Activated CD8-positive, alpha-beta memory T cell treated with anti-CD3 and anti-CD28 coated beads for 1 hour (primary cell): ENCODE results near the gene TAB2.

Source experiments
- DNase-seq, 2 donors: peaks; one replicate each; pipeline ENCODE4 v3.0.0-alpha.2; 2020; ENCODE audit warnings: low read depth in 1 of 2; ENCODE audit errors: extremely low read depth in 1 of 2

Gene TAB2

DNA sequence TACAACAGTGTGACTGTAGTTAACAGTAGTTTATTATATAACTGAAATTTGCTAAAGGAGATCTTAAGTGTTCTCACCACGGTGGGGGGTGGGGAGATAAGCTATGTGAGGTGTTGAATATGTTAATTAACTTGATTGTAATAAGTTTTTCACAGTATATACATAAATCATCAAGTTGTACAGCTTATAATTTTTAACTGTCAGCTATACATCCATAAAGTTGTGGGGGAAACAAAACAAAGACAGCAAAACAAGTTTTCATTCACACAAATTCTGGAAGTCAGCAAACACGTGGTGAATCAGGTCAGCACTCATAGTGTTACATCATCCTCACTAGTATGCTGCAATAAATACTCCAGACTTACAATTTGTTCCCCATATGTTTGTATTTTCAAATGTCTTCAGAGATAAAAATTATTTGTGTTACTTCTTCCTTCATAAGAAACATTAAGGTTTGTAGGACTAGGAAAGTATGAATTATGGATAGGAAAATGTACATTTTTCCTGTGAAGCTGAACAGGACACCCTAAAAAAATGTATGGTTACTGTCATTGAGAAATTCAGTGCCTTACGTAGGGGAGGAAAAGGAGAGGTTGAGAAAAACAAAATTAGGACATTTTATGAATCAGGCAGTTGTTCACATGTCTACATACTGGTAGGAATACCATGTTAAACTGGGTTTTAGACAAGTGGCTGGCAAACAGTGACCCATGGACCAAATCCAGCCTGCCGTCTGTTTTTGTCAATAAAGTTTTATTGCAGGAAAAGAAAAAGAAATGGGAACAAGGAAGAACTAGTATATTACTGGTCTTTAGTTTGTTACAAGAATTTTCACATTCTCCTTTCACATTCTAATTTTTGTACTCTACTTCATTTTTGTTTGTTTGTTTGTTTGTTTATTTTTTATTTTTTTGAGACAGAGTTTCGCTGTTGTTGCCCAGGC is 88.6 kb downstream of the TAB2 start:
- DNase-seq: no peak

DNA sequence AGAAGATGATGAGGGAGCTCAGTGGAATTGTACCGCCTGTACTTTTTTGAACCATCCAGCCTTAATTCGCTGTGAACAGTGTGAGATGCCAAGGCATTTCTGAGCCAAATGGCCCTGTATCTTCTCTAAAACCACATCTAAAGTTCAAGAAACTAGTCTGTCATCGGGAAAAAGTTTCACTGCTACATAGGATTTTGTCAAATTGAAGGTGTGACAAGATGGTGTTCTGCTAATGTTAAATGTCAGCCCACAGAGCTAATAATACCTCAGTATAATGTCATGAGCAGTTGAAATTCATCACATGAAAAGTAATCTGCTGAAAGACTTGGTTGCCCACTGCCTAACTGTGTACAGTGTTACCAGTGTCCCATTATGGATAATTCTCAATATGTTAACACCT is 92.1 kb downstream of the TAB2 start:
- no peak for DNase-seq

DNA sequence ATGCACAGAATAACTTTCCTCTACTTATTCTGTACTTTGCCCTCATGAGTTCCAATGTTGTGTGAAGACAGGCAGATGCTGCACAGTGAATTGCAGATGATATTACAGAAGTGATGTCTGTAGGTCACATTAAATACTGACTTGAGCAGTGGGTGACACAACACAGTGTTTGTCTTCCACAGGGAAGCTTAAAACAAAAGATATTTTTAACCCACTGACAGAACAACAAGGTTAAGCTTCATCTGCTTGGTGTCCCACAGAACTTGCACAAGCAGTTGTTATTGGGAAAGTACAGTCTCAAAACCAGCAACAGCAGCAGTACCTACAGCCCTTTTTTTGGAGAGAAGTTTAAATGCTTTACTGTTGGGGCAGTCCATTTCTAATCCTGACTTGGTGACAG is 93.0 kb downstream of the TAB2 start:
- DNase-seq: no peak

DNA sequence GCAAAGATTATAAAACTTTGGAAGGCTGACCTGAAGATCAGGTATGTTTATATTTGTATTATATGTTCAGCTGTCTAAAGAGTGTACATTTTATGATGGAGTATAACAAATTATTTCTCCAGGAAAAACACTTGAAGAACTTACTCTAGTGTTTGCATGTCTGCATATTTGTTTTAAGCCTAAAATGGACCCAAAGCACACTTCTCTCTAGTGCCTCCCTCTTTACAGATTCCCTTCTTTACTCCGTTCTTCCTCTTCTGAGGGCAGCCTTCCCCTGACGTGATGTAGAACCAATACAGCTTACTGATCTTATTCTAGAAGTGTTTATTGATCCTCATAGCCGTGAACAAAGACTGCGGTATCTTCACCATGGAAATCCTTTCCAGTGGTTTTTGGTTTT is 96.5 kb downstream of the TAB2 start:
- no peak for DNase-seq

DNA sequence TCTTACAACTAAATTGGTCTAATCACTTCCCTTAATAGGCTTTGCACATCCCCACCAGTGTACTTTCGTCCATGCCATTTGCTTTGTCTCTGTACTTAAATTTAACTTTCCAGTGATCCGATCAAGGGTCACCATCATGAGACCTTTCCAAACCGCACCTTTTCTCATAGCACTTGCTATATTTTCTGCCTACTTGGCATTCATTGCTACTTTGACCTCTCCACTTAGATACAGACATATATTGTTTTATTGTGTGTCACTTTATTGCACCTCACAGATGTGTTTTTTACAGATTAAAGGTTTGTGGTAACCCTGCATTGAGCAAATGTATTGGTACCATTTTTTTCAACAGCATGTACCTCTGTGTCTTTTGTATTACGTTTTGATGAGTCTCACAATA is 97.3 kb downstream of the TAB2 start:
- DNase-seq: no peak

DNA sequence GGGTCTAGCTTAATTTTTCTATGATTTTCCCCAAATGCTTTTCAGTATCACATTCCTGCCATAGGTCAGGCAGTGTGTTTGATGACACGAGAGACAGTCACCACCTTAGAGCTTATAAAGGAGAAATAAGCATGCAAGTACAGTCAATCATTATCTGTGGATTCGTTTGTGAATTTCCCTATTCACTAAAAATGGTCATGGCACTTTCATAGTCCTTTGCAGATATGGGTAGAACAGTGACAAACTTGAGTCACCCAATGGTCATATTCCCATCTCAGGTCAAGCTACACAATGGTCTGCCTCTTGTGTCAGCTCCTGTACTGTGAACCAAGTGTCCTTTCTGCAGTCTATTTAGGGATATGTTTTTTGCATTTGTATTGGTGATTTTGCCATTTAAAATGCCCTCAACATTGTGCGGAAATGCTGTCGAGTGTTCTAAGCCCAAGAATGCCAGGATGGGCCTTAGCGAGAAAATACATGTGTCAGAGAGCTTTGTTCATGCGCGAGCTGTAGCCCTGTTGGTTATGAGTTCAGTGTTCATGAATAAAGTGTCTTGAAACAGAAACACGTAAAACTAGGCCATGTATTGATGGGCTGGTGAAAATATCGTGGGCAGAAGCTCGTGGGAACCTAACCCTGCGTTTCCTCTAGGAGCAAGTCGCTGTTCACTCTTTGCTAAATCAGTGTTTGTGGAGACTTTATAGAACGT is 102.3 kb downstream of the TAB2 start:
- no peak for DNase-seq

DNA sequence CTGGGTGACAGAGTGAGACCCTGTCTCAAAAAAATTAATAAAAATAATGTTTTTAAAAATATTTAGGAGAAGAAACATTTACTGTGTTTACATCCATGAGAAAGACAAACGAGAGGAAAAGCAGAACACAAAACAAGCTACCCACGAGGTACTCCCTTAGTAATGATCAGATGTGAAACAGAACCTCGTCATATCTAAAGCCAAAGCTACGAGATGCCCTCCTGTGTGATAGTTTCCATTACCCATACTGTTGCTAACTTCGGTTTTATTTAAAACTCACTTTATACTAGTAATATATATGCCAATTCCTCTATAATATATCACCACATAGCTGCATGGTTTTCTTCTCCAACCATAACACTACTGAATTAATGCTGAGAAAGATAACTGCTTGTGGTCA is 103.6 kb downstream of the TAB2 start:
- DNase-seq: no peak

DNA sequence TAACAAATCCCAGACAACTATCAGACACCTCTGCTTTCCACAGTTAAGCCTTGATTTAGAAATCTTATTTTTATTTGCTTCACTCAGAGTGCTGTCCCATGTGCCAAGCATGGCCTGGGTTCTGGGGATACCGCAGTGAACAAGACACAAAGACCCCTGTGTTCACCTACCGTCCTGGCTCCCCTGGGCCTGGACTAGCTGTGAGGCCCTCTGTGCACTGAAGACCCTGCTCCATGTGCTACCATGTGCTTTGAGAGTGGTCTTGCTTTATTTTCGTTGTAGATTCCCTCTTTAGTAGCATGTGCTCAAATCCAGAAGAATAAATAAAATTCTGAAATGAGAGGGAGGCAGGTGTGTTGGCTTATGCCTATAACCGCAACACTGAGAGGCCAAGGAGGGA is 105.1 kb downstream of the TAB2 start:
- DNase-seq: no peak

DNA sequence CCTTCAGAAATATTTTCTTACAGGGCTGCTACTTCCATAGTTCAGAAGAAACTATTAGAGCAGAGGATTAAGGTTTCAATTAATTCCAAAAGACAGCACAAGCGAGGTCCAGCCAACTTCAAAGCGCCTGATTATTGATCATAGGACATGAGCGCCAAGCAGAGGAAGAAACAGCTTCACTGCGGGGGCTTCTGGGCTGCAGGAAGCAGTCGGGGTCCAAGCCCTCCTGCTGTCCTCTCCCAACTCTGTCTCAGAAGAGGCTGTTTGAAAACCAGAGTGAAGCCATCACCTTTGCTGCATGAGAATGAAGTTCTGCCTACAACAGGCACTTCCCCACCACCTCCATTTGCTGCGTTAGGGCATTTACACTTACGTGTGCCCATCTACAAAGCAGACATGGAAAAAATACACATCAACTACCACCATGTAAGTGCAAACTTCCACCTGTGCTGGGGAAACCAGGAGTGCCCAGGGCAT is 106.5 kb downstream of the TAB2 start:
- DNase-seq: no peak

DNA sequence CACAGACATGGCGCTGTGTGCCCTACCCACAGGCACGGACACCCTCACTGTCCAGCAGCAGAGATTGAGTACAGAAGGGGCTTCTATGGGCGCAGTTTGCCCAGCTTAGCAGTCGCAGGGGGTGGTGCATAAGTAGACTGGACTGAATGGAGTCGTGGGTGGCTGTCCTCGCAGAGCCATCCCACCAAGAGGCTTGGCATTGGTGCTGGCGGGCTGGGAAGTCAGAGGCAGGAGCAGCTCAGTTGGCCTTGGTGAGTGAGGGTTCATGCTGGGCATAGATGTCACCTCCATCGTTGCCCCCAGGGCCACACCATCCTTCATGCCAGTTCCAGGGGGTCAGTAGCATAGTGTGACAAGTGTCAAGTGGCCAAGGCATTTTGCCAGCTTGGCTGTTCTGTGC is 107.7 kb downstream of the TAB2 start:
- no peak for DNase-seq

DNA sequence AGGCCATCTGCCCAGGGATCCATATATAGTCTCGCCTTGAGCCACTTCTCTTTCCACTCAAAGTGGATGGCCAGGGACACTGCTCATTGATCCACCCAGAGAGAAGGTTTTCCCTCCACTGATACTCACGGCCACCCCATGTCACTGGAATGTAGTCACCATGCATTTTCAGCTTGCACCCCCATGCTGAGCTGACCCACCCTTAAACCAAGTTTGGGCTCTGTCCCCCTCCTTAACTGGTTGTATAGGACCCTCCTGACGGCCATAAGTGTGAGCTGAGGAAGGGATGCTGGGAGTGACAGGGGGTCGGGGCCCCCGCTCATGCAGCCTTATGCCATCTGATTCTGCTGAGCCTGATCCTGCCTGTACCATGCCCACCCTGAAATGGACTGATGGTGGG is 108.2 kb downstream of the TAB2 start:
- DNase-seq: no peak

DNA sequence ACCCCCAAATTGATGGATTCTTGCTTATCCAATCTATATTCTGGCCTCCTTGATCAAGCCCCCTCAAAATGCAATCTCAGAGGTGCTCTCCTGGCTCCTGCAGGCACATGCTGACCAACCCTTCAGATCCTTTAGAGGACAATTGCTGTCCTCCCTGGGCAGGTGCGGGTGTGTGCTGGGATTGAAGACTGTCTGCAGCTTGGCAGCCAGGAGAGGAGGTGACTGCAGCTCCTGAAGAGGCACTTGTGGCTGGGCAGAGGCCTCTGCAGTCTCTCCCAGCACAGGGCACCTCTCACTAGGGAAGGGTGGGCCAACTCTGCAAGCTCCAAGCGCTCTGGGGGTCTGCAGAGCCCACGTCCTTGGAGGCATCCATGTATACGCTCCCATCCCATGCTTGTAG is 111.1 kb downstream of the TAB2 start:
- DNase-seq: no peak

DNA sequence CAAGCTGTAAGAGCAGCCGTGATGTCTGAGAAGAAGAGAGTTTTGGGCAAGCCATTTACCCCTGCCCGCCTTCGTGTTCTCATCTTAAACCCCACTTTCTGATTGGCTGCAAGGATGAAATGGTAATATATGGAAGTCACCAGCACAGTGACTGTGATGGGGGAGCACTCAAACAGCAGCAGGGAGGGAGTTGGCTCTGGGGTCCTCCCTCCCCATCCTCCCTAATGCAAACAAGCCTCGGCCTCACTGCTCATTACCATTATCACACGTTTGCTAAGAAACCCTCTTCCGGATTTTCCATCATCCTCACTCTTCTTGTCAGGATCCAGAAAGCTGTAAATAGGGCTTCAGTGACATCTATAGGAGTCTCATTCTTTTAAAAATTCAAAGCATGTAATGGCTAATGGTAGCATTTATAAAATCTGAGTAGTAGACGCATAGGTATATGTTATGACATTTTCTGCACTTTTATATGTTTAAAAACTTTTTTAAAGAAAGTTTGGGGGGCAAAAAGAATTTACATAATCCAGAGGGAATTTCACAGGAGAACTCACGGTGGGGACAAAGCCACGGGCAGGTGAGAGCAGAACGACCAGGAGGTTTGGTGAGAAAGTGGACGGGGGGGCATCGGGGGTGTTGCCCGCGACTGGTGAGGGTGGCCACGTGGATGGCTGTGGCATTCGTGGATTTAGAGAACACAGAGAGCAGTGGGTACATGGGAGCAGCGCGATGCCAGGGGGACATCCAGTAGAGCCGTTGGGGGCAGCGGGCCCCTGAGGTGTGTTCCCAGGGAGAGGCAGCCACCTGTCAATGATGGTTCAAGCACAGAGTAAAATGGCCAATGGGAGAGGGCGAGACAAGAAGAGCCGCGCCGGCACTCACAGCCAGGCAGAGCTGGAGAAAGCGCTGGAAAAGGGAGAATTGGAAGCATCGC is 112.2 kb downstream of the TAB2 start:
- DNase-seq: no peak

DNA sequence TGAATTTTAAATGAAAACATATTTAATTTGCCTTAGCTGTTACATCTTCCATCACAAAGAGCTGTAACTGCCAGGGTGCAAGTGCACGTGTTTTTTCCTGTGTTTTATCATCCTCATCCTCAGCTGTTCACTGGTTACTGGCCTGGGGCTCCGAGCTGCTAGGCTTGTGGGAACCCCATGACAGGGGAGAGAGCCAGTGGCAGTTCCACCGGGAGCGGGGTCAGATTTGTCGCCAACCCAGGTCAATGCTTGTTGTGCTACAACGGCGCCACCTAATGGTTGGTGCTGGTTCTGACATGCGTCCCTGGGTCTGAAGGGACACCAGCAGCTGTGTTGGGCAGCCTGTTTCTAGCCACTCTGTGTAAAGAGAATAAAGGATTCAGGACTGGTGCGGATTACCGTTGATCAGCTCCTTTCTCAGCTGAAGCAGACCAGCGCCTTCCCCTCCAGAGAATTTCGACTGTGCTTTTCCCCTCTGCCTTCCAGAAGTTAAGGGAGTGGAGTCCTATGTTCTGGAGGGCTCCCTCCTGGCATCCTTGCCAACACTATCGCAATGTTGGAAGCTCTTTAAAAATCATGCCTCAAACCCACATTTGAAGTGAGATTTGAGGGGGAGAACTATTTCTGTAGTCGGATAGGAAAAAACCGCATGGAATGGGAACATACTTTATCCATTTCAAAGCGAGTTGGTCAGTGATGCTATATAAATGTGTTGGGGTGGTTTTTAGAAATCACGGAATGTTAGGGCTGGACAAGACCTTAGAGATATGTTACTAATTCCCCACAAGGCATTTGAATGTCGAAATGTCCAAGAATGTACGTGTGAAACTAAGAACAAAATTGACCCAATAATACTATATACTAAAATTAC is 114.6 kb downstream of the TAB2 start:
- DNase-seq: peak; percentile 74 to 81

DNA sequence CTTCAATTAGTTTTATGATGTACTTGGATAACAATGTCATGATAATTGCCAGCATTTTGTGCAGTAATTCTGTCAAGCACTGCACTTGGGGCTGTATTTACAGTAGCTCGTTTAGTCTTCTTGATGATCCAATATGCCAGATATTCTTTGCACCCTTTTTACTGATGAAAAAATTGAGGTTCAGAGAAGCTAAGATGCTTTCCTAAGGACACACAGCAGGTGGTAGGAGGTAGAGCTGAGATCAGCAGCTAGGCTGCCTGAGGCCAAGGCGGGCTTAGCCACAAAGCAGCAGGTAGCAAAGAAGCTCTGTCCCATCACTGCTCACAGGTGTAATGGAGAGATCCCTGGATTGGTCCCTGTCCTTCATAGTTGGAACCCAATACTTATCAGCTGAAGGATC is 115.9 kb downstream of the TAB2 start:
- no peak for DNase-seq

DNA sequence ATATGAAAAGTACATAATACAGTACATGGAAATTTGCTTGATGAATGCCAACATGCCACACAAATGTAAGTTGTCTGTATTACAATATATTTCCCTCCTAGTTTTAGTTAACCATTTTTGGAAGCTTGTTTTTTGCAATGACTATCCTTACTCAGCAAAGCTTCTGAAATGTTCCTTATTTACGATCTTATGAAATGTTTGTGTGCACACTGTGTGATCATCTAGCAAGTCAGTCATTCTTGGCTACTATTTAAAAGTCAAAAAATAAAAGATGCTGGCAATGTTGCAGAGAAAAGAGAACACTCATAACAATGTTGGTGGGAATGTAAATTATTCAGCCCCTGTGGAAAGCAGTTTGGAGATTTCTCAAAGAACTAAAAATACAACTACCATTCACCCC is 116.4 kb downstream of the TAB2 start:
- no peak for DNase-seq

DNA sequence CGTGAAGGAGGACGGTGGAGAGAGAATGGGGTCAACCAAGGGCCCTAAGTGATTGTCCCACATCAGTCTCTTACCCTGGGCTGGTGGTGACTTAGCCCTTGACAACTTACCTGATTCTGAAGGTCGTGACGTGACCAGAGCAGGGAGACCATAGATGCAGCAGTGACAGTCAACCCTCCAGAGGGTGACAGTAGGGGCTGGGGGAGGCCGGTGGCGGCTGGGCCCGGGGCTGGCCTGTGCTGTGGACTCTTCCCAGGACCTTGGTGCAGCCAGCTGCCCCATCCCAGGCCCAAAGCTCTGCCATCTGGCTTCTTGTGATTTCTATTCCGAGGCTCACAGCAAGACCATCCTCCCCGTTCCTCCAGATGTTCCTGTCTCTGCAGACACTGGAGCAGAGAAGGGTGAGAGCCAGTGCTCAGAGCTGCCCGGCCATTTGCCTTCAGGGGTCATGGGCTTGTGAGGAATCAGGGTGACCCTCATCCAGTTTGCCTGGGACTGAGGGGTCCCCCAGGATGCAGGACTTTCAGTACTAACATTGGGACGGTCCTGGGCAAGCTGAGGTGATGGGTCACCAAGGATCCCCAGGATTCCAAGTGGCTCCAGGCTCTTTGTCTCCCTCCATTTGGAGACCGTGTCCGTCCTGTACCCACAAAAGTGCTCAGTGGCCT is 118.5 kb downstream of the TAB2 start:
- no peak for DNase-seq

DNA sequence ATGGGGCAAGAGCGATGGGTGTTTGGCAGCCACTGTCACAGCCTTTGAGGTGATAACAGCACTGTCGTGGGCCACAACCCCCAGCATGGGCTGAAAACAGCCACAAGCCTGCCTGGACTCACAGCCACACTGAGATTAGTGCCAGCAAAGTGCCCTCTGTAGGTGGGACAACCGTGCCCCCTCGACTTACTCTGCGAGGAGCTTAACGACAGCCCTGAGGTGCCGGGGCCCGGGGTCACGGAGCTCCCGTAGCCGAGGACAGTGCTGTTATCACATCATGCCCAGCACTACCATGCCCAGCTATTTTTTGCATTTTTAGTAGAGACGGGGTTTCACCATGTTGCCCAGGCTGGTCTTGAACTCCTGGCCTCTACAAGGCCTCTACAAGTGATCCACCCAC is 119.1 kb downstream of the TAB2 start:
- DNase-seq: no peak

DNA sequence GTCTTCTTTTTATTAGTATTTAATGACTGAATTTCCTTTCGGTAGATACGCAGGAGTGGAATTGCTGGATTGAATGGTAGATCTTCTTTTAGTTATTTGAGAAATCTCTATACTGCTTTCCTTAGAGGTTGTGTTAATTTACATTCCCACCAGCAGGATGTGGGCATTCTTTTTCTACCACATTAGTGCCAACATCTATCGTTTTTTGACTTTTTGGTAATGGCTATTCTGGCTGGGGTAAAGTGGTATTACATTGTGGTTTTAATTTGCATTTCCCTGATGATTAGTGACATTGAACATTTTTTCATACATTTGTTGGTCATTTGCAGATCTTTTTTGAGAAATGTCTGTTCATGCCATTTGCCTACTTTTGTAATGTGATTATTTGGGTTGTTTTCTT is 119.7 kb downstream of the TAB2 start:
- DNase-seq: no peak

DNA sequence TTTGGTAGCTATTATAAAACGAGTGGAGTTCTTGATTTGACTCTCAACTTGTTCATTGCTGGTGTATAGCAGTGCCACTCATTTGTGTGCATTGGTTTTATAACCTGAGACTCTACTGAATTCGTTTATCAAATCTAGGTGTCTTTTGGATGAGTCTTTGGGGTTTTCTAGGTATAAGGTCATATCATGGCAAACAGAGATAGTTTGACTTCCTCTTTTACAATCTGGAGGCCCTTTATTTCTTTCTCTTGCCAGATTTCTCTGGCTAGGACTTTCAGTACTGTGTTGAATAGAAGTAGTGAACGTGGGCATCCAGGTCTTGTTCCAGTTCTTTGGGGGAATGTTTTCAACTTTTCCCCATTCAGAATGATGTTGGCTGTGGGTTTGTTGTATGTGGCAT is 121.3 kb downstream of the TAB2 start:
- no peak for DNase-seq
